GM23248 (cell line): ENCODE results near the gene MC1R.

Source experiments
- EZH2 ChIP-seq: fragments of 200-600 bp; sonication (generic); IDR thresholded peaks from 2 replicates; pipeline ENCODE4 v1.6.1; 2018; ENCODE audit warnings: antibody characterized with exemption, mild to moderate bottlenecking; ENCODE audit not compliant: insufficient read depth, poor library complexity, severe bottlenecking
- EZH2phosphoT487 ChIP-seq: fragments of 200-600 bp; sonication (generic); IDR thresholded peaks from 2 replicates; pipeline ENCODE4 v1.6.1; 2018; ENCODE audit warnings: antibody characterized with exemption, moderate library complexity, mild to moderate bottlenecking, low read depth; ENCODE audit not compliant: insufficient read depth

DNA sequence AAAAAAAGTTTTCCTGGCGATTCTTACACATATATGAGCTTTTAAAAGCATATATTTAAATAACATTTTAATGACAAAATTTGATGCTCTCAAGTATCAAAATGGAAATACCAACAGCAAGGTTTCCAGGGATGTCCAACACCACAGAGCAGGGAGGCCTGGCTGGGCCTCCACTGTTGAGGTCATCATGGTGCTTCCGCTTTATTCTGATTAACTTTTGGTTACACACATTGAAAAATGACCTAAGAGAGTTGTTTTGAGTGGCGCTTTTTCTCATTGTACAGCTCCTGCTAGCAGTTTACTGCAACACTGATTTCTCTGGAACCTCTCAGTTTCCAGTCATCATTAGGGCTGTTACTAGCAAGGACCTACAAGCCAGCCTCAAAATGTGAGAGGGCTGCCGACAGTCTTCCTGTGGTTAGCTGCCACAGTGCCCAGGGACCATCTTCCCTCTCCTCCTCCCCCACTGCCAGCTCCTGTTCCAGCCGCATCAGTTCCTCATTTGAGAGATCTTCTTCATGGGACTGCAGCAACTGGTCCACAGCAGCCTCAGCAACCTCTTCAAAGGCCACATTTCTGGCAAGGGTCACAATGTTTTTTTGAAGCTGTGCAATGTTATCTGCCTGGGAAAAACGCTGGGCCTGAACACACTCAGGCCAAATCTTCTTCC, 51.2 kb downstream of the MC1R start:
- TF ChIP-seq EZH2phosphoT487: no peak
- no peak for TF ChIP-seq EZH2
